Measurements from ENCODE around the gene MYO1D.

GRCh38 chr17:32567086-32567485 lies 309.8 kb downstream of the MYO1D start:
- TF ChIP-seq SP1 (IDR thresholded peaks at IDR 0.05) = no peak
- no peak for TF ChIP-seq NFRKB (IDR thresholded peaks at IDR 0.05)
- no peak for TF ChIP-seq HDGF (IDR thresholded peaks at IDR 0.05; ENCODE audit: borderline replicate concordance)
- no peak for TF ChIP-seq FOXA1 (IDR thresholded peaks at IDR 0.05)
- no peak for TF ChIP-seq LEF1 (IDR thresholded peaks at IDR 0.05; ENCODE audit: borderline replicate concordance)
- TF ChIP-seq FOXK2 (IDR thresholded peaks at IDR 0.05) = no peak
- no peak for TF ChIP-seq FOXM1 (IDR thresholded peaks at IDR 0.05; ENCODE audit: borderline replicate concordance)
- TF ChIP-seq BHLHE40 (IDR thresholded peaks at IDR 0.05; ENCODE audit: borderline replicate concordance) = no peak
- no peak for TF ChIP-seq PKNOX1 (IDR thresholded peaks at IDR 0.05)
